ENCODE measurements around the gene ADARB2.
A peak's percentile ranks its signal among the peaks of the same experiment; 100 is the strongest.
"Not testable (repeated sequence)": the region's sequence is repeated elsewhere in the genome, so short reads cannot be mapped to it uniquely, and the experiment has no call there.

Gene ADARB2

DNA sequence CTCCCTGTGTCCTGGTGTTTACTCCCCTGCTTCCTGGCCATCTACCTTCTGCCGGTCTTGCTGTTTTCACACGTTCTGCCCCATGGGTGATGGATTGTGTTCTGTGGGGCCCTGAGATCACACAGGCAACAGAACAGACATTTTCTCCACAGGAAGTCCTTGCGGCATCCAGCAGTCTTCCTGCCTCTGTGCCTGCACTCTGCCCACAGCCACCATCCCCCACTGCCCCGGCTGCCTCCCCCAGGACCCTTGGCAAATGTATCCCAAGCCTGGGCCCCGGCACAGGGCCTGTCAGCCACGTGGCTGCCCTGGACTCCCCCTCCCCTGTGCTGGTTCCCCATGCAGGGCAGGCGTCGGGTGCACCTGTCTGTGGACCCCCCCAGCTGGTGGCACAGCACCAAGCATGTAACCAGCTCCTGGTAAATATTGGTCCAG, 497.0 kb downstream of the ADARB2 start:
- peak; percentile 70 for DNase-seq (ENCODE audit: low read depth, low spot score)

GRCh38 chr10:1233031-1233430, 504.3 kb downstream of the ADARB2 start:
- DNase-seq (ENCODE audit: low read depth, low spot score): no peak

DNA sequence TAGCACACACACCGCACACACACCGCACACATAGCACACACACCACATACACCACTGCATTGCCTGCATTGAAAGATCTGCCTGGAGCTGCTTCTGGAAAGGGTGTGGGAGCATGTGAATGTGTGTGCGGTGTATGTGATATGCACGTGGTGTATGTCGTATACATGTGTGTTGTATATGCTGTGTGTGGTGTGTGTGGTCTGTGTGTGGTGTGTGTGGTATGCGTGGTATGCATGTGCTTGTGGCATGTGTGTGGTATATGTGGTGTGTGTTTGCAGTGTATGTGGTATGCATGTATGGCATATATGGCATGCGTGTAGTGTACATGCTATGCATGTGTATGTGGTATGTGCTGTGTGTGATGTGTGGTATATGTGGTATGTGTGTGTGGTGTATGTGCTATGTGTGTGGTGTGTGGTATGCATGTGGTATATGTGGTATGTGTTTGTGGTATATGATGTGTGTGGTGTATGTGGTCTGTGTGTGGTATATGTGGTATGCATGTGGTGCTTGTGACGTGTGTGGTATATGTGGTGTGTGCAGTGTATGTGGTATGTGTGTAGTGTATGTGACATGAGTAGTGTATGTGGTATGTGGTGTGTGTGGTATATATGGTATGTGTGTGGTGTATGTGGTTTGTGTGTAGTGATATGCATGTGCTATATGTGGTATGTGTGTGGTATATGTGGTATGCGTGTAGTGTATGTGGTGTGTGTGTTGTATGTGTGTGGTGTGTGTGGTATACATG, 505.0 kb downstream of the ADARB2 start:
- no peak for DNase-seq (ENCODE audit: low read depth, low spot score)

DNA sequence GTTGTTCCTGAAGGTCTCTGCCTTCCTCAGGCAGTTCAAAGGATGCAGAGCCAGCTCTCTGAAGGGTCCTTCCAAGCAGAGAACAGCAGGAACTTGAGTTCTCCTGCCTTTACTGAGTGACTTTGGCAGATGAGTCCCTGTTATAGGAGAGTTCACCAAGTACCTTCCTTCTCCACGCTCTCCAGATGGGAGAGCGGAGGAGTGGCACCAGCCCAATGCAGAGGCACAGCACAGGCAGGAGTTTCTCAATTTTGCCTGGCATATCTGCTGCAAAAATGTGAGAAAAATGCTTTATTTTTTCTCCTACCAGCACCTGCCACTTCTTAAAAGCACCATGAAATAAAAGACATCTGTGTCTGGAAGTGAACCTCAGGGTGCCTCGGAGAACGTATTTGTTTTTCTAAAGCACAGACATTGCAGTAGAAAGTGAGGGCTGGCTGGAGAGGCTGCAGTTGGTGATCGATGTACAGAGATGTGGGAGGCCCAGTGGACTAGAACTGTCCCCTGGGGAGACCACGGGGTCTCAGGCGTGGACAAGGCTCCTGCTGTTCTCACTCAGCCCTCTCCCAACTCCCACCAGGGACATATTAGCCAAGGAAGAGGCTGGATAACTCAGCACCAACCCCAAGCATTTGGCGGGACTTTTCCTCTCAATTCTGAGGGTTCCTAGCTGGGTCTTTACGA, 506.6 kb downstream of the ADARB2 start:
- DNase-seq (ENCODE audit: low read depth, low spot score): no peak

- DNase-seq (ENCODE audit: low read depth, low spot score): peak; percentile 28
Observed at GRCh38 chr10:1230138-1230537, 507.2 kb downstream of the ADARB2 start.

DNA sequence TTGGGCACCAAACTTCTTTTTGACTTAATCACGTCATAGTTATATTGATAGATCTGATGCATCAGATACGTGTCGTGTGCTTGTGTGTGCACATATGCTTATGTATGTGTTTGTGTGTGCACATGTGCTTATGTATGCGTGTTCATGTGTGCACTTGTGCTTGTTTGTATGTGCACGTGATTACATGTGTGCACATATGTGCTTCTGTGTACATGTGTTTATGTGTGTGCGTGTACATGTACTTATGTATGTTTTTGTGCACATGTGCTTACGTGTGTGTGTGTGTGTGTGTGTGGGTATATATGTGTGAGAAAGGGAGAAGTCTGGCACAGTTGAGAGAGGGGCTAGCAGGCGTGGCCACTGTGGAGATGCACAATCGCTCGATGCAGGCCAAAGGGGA, 507.8 kb downstream of the ADARB2 start:
- DNase-seq (ENCODE audit: low read depth, low spot score): no peak

- DNase-seq (ENCODE audit: low read depth, low spot score): no peak
Observed at GRCh38 chr10:1229116-1229515, 508.2 kb downstream of the ADARB2 start.

GRCh38 chr10:1228467-1228975, 508.8 kb downstream of the ADARB2 start:
- DNase-seq (ENCODE audit: low read depth, low spot score): no peak

- DNase-seq (ENCODE audit: low read depth, low spot score): no peak
Observed at GRCh38 chr10:1227510-1228402, 509.6 kb downstream of the ADARB2 start.

DNA sequence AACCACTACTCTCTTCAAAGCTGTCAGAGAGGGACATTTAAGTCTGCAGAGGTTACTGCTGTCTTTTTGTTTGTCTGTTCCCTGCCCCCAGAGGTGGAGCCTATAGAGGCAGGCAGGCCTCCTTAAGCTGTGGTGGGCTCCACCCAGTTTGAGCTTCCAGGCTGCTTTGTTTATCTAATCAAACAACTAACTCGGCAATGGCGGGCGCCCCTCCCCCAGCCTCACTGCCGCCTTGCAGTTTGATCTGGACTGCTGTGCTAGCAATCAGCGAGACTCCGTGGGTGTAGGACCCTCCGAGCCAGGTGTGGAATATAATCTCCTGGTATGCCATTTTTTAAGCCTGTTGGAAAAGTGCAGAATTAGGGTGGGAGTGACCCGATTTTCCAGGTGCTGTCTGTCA, 510.4 kb downstream of the ADARB2 start:
- peak; percentile 43 for DNase-seq (ENCODE audit: low read depth, low spot score)

DNA sequence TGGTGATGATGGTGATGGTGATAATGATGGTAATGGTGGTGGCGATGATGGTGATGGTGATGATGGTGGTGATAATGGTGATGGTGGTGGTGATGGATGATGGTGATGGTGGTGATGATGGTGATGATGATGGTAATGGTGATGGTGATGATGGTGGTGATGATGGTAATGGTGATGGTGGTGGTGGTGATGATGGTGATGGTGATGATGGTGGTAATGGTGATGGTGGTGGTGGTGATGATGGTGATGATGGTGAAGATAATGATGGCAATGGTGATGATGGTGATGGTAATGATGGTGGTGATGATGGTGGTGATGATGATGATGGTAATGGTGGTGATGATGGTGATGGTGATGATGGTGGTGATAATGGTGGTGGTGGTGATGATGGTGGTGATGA, 517.5 kb downstream of the ADARB2 start:
- DNase-seq (ENCODE audit: low read depth, low spot score): not testable (repeated sequence)

GRCh38 chr10:1217661-1218060, 519.7 kb downstream of the ADARB2 start:
- DNase-seq (ENCODE audit: low read depth, low spot score): no peak

GRCh38 chr10:1217237-1217587, 520.1 kb downstream of the ADARB2 start:
- DNase-seq (ENCODE audit: low read depth, low spot score): no peak

GRCh38 chr10:1216574-1217236, 520.6 kb downstream of the ADARB2 start:
- no peak for DNase-seq (ENCODE audit: low read depth, low spot score)

DNA sequence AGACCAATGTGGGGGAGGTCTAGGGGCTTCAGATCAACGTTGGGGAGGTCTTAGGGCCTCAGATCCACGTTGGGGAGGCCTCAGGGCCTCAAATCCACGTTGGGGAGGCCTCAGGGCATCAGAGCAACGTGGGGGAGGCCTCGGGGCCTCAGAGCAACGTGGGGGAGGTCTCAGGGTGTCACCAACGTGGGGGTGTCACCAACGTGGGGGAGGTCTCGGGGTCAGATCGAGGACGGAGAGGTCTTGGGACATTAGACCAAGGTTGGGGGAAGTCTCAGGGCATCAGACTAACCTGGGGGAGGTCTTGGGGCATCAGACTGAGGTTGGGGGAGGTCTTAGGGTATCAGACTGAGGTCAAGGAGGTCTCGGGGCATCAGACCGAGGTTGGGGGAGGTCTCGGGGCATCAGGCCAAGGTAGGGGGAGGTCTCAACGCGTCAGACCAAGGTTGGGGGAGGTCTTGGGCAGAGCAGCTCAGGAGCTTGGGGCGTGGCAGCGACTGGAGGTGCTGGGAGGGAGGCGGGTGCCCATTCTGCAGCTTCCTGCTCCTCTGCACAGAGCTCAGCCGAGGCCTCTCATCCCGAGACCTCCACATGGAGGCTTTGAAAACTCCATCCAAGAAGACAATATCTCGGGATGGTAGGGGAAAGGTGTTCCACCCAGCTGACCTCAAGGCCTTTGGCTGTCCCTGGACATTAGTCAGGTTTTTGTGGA, 521.3 kb downstream of the ADARB2 start:
- DNase-seq (ENCODE audit: low read depth, low spot score): no peak

DNA sequence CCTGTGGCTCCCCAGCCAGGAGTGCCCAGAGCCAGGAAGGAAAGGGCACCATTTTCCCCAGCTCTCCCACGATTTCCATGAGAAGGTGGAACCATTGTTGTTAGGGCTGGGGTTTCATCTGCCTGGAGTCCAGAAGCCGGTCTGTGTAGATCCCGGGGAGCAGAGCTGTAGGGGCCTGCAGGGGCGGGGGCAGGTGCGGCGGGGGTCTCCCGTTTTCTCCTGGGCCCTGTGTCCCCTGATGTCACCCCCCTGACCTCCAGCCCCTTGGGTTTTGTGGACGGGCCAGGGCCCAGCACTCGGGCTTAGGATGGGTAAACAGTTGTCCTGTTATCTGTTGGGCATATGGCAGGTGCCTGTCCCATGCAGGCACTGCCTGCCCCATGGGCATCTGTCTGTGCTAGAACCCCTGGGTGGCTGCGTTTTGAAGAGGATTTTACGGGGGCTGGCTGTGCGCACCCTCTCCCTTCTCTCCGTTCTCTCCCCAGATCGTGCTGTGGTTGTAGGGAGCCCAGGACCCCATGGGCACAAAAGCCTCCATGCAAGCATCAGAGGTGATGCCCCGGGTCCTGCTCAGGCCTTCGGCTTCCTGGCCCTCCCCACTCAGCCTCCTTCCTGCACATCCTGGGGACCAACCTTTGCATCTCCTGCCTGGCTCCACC, 522.3 kb downstream of the ADARB2 start:
- no peak for DNase-seq (ENCODE audit: low read depth, low spot score)

DNA sequence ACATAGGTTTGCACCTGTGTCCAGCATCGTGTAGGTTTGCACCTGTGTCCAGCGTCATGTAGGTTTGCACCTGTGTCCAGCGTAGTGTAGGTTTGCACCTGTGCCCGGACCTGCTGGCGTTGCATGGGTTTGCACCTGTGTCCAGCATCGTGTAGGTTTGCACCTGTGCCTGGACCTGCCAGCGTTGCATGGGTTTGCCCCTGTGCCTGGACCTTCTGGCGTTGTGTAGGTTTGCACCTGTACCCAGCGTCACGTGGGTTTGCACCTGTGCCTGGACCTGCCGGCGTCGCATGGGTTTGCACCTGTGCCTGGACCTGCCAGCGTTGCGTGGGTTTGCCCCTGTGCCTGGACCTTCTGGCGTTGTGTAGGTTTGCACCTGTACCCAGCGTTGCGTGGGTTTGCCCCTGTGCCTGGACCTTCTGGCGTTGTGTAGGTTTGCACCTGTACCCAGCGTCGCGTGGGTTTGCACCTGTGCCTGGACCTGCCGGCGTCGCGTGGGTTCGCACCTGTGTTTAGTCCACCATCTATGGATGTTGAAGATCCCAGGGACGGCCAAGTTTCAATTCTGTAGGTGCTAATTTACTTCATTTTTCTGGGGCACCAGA, 523.2 kb downstream of the ADARB2 start:
- no peak for DNase-seq (ENCODE audit: low read depth, low spot score)

- no peak for DNase-seq (ENCODE audit: low read depth, low spot score)
Observed at GRCh38 chr10:1213252-1214070, 523.9 kb downstream of the ADARB2 start.

- DNase-seq (ENCODE audit: low read depth, low spot score): no peak
Observed at GRCh38 chr10:1212571-1213141, 524.7 kb downstream of the ADARB2 start.

Data from ELF-1 (cell line).